Measurements from ENCODE around the gene SKP1.

The SKP1 gene

DNA sequence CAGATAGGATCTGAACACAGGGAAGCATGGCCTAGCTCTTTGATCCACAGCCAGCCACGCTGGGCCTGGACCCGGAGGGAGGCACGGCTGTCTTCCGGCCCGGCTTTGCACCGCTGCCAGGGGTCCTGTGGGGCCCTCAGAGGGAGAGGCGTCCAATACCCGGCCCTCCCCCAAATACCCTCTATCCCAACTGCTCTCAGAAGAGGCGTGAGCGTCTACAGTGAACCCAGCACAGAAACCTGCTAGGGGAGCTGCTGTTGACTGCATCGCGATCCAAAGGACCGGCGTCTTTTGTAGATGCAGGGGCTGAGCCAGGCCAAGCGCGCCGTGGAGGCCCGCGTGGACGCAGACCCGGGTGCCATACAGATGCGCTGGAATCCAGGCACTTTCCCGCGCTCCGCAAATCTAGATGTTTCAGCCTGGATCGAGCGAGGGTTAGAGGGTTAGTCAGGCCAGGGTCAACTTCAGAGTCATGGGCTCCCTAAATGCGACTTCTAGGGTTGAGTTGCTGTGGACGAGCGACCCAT, 63.3 kb downstream of the SKP1 start:
- peaks cover 53% of the 10 kb centered on the region for H3K4me1 Mint-ChIP-seq
- H3K27me3 Mint-ChIP-seq (ENCODE audit: low read depth, poor library complexity): peaks cover 22% of the 10 kb centered on the region
- TF ChIP-seq, protein P1, sequence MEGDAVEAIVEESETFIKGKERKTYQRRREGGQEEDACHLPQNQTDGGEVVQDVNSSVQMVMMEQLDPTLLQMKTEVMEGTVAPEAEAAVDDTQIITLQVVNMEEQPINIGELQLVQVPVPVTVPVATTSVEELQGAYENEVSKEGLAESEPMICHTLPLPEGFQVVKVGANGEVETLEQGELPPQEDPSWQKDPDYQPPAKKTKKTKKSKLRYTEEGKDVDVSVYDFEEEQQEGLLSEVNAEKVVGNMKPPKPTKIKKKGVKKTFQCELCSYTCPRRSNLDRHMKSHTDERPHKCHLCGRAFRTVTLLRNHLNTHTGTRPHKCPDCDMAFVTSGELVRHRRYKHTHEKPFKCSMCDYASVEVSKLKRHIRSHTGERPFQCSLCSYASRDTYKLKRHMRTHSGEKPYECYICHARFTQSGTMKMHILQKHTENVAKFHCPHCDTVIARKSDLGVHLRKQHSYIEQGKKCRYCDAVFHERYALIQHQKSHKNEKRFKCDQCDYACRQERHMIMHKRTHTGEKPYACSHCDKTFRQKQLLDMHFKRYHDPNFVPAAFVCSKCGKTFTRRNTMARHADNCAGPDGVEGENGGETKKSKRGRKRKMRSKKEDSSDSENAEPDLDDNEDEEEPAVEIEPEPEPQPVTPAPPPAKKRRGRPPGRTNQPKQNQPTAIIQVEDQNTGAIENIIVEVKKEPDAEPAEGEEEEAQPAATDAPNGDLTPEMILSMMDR (IDR thresholded peaks at IDR 0.05): no peak
- H3K27ac Mint-ChIP-seq: no peak overlapping the region
- H3K4me3 Mint-ChIP-seq: peak overlapping the region; percentile 86
- DNase-seq: peak; percentile 23
- no peaks in the 10 kb centered on the region for H3K9me3 Mint-ChIP-seq
- no peaks in the 10 kb centered on the region for H3K36me3 Mint-ChIP-seq (ENCODE audit: low read depth)

DNA sequence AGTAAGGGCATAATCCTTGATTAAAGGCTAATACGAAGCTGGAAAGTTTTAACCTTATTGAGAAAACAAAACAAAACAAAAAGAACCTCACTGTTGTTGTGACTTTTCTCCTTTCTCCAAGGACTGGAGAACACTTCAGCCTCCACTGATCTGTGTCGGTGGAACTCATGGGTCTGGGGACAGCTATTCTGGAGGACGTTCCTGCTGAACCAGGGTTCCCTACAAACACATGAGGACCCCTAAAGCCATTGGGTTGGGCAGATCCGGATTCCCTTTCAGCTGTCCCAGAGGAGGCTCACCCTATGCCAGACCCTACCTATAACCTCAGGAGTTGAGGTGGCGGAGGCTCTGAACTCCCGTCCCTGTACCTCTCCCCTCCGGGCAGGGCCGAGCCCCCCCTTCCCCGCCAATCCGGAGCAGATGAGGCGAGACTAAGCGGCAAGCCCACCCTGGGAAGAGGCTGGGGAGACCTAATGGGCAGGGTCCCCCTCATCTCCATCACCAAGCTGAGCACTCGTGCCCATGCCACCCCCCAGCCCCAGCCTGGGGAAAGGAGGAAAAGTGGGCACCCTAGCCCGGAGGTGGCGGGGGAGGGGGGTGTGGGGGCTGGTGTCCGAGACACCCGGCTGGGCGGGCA, 63.9 kb downstream of the SKP1 start:
- Mint-ChIP-seq H3K27ac (no peak overlapping the region), H3K4me3 (peak overlapping the region; percentile 25), H3K9me3 (no peaks in the 10 kb centered on the region), H3K36me3 (ENCODE audit: low read depth) (no peaks in the 10 kb centered on the region), H3K27me3 (ENCODE audit: low read depth, poor library complexity) (peaks cover 23% of the 10 kb centered on the region), H3K4me1 (peaks cover 52% of the 10 kb centered on the region)
- TF ChIP-seq, protein P1 (IDR thresholded peaks at IDR 0.05): no peak
- no peak for DNase-seq

DNA sequence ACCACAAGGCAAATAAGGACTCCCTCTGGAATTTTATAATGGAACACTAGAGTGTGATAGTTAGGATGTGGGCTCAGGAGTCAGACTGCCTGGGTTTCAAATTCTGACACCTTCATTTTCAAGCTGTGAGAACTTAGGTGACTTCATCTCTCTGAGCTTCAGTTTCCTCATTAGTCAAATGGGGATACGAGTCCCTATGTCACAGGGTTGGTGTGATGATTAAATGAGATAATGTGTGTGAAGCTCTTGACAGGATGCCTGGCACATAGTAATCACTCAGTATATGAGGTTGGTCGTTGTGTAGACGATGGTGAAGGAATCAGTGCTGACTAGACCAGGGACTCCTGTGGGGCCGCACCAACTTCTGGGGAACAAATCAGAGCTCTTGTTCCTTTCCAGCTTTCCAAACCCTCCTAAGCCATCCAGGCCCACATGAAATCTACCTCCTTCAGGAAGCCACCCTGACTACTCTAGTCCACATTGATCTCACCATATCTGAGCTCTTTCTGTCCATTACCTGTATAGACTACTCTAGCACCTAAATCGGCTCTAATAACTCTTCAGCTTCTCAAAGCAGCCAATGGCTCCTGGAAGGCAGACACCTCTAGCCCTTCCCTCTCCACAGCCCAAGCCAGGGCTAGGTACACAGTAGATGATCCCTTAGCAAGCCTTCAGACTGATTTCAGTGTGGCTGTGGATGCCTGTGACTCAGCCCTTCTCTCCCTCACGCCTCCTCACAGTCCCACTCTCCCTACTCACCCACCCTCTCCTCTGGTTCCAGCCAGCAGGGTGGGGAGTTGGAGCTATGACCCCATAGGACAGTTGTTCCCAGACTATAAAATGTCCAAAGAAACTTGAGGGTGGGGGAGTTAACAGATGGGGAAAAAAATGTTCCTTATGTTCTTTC, 64.8 kb downstream of the SKP1 start:
- Mint-ChIP-seq H3K4me3 (no peak overlapping the region), H3K36me3 (ENCODE audit: low read depth) (no peaks in the 10 kb centered on the region), H3K27ac (no peak overlapping the region), H3K27me3 (ENCODE audit: low read depth, poor library complexity) (peaks cover 26% of the 10 kb centered on the region), H3K9me3 (no peaks in the 10 kb centered on the region), H3K4me1 (peaks cover 49% of the 10 kb centered on the region)
- TF ChIP-seq, protein P1 (IDR thresholded peaks at IDR 0.05): no peak
- DNase-seq: no peak

DNA sequence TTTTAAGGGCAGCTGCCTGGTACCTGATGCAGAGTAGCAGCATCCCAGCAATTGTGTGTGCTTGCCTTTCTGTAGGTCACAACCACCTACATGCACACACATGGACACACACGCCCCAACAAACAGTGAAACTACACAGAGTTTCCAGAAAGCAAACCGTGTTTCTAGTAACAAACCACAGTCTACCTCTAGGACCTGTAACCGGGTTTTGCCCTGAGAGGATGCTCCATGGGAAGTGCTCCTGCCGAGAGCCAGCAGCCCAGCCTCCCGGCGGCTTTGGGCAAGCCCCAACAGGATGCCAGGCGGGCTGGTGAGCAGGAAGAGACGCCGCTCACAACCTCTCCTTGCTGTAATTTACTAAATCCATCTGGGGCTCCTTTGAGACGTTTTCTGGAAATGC, 66.4 kb downstream of the SKP1 start:
- no peaks in the 10 kb centered on the region for H3K9me3 Mint-ChIP-seq
- no peak for DNase-seq
- H3K36me3 Mint-ChIP-seq (ENCODE audit: low read depth): no peaks in the 10 kb centered on the region
- H3K4me3 Mint-ChIP-seq: no peak overlapping the region
- H3K27me3 Mint-ChIP-seq (ENCODE audit: low read depth, poor library complexity): peaks cover 26% of the 10 kb centered on the region
- H3K4me1 Mint-ChIP-seq: peaks cover 46% of the 10 kb centered on the region
- TF ChIP-seq, protein P1 (IDR thresholded peaks at IDR 0.05): no peak
- no peak overlapping the region for H3K27ac Mint-ChIP-seq

DNA sequence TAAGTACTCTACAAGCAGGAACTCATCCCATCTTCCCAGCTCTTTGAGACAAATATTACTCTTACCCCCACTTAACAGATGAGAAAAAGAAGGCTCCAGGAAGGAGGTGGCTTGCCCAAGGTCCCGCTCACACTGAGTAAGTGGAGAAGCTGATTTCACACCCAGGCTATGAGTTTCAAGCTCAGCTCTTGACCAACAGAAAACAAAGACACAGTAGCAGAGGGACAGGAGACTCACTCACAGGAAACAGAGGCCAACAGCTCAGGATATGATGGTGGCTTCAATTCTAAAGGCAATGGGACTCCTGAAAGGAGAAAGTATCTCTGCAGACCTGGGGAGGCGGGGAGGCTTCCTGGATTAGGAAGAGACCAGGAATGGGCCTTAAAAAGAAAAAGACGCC, 69.0 kb downstream of the SKP1 start:
- Mint-ChIP-seq H3K9me3 (no peaks in the 10 kb centered on the region), H3K27me3 (ENCODE audit: low read depth, poor library complexity) (peaks cover 15% of the 10 kb centered on the region), H3K27ac (no peak overlapping the region), H3K4me3 (no peak overlapping the region), H3K36me3 (ENCODE audit: low read depth) (no peaks in the 10 kb centered on the region), H3K4me1 (peaks cover 44% of the 10 kb centered on the region)
- no peak for DNase-seq
- TF ChIP-seq, protein P1 (IDR thresholded peaks at IDR 0.05): no peak
